Stimulated activated CD4-positive, alpha-beta T cell treated with anti-CD3 and anti-CD28 coated beads, Interleukin-1b, Interleukin-23, amount 100 ng/mL, for 48 hours (primary cell): ENCODE measurements around the gene IDE.
"Not testable (repeated sequence)": the region's sequence is repeated elsewhere in the genome, so short reads cannot be mapped to it uniquely, and the experiment has no call there.

Experiments used
- DNase-seq: peaks from one replicate; pipeline ENCODE4 v3.0.0-alpha.2; 2020

IDE gene

GRCh38 chr10:92483539-92483938 lies 90.4 kb downstream of the IDE start:
- DNase-seq: no peak

- no peak for DNase-seq
Measured at GRCh38 chr10:92480413-92480812, 93.5 kb downstream of the IDE start.

- no peak for DNase-seq
Measured at GRCh38 chr10:92479547-92479946, 94.3 kb downstream of the IDE start.

GRCh38 chr10:92478536-92478935 lies 95.4 kb downstream of the IDE start:
- DNase-seq: no peak

- no peak for DNase-seq
Measured at GRCh38 chr10:92475357-92475868, 98.5 kb downstream of the IDE start.

GRCh38 chr10:92470026-92470425 lies 103.9 kb downstream of the IDE start:
- no peak for DNase-seq

GRCh38 chr10:92464364-92464763 lies 109.5 kb downstream of the IDE start:
- DNase-seq: no peak

- DNase-seq: no peak
Measured at GRCh38 chr10:92463582-92463981, 110.3 kb downstream of the IDE start.

- DNase-seq: not testable (repeated sequence)
Measured at GRCh38 chr10:92454955-92455354, 118.9 kb downstream of the IDE start.

- no peak for DNase-seq
Measured at GRCh38 chr10:92452313-92452712, 121.6 kb downstream of the IDE start.

- DNase-seq: no peak
Measured at GRCh38 chr10:92451431-92451830, 122.5 kb downstream of the IDE start.

GRCh38 chr10:92450896-92451295 lies 123.0 kb downstream of the IDE start:
- DNase-seq: no peak

GRCh38 chr10:92440578-92440977 lies 133.3 kb downstream of the IDE start:
- DNase-seq: no peak

- DNase-seq: no peak
Measured at GRCh38 chr10:92438220-92438619, 135.7 kb downstream of the IDE start.

GRCh38 chr10:92436611-92437010 lies 137.3 kb downstream of the IDE start:
- DNase-seq: no peak

- not testable (repeated sequence) for DNase-seq
Measured at GRCh38 chr10:92436065-92436464, 137.8 kb downstream of the IDE start.

GRCh38 chr10:92434385-92434784 lies 139.5 kb downstream of the IDE start:
- no peak for DNase-seq

GRCh38 chr10:92432596-92432995 lies 141.3 kb downstream of the IDE start:
- DNase-seq: no peak

GRCh38 chr10:92430103-92430502 lies 143.8 kb downstream of the IDE start:
- DNase-seq: no peak

GRCh38 chr10:92421550-92421949 lies 152.3 kb downstream of the IDE start:
- no peak for DNase-seq

GRCh38 chr10:92420546-92421275 lies 153.2 kb downstream of the IDE start:
- DNase-seq: no peak

- no peak for DNase-seq
Measured at GRCh38 chr10:92419740-92420545, 153.9 kb downstream of the IDE start.

- DNase-seq: no peak
Measured at GRCh38 chr10:92418891-92419290, 155.0 kb downstream of the IDE start.

- DNase-seq: no peak
Measured at GRCh38 chr10:92418221-92418620, 155.7 kb downstream of the IDE start.
